ENCODE measurements around the gene REEP3. TPM values are rescaled to one million over a fixed set of nuclear protein-coding genes. Genes with fewer than 3 reads are reported as not detected.

Gene REEP3
- total RNA-seq, 2 donors from 2014 or later: 30.7 to 33.0 TPM

- DNase-seq: peak; percentile 69
- H3K27ac ChIP-seq (ENCODE audit: low read depth, low read length): peak overlapping the region; percentile 99
- peaks cover 11% of the 10 kb centered on the region for H3K4me1 ChIP-seq (ENCODE audit: control insufficient read depth, insufficient read depth, low read length)
- Mint-ChIP-seq H3K9me3 (no peaks in the 10 kb centered on the region), H3K36me3 (ENCODE audit: low read depth) (no peaks in the 10 kb centered on the region), H3K4me1 (peaks cover 23% of the 10 kb centered on the region), H3K4me3 (peak overlapping the region; percentile 75), H3K27me3 (ENCODE audit: insufficient read depth) (no peaks in the 10 kb centered on the region), H3K27ac (peak overlapping the region; percentile 98)
- peak overlapping the region; percentile 88 for H3K4me3 ChIP-seq (ENCODE audit: low read length)
- H3K9me3 ChIP-seq (ENCODE audit: control insufficient read depth, low read length): no peaks in the 10 kb centered on the region
- WGBS, 2 experiments (ENCODE audit: insufficient coverage in 1 of 2, insufficient read length in 1 of 2): 43 to 51% methylated on average over 9 to 13 of the region's 16 CpGs
- no peaks in the 10 kb centered on the region for H3K36me3 ChIP-seq (ENCODE audit: control insufficient read depth, insufficient read depth, low read length)
- H3K9ac ChIP-seq (ENCODE audit: extremely low read depth, low read length, poor library complexity, severe bottlenecking): peak overlapping the region; percentile 93
- H3K27me3 ChIP-seq (ENCODE audit: control insufficient read depth, insufficient read depth, low read length, poor library complexity, severe bottlenecking): no peaks in the 10 kb centered on the region
- no peak for TF ChIP-seq CTCF (conservative IDR thresholded peaks at IDR 0.05)
These were observed 107.5 kb downstream of the REEP3 start for GRCh38 chr10:63628526-63629362.

- H3K27ac ChIP-seq (ENCODE audit: low read depth, low read length): peak overlapping the region; percentile 99
- WGBS, 2 experiments (ENCODE audit: insufficient coverage in 1 of 2, insufficient read length in 1 of 2): 2% methylated on average over 15 to 24 of the region's 24 CpGs
- H3K9ac ChIP-seq (ENCODE audit: extremely low read depth, low read length, poor library complexity, severe bottlenecking): peak overlapping the region; percentile 93
- Mint-ChIP-seq H3K4me3 (peak overlapping the region; percentile 75), H3K36me3 (ENCODE audit: low read depth) (no peaks in the 10 kb centered on the region), H3K4me1 (peaks cover 25% of the 10 kb centered on the region), H3K27me3 (ENCODE audit: insufficient read depth) (no peaks in the 10 kb centered on the region), H3K27ac (peak overlapping the region; percentile 98), H3K9me3 (no peaks in the 10 kb centered on the region)
- DNase-seq: peak; percentile 97
- H3K4me3 ChIP-seq (ENCODE audit: low read length): peak overlapping the region; percentile 88
- H3K27me3 ChIP-seq (ENCODE audit: control insufficient read depth, insufficient read depth, low read length, poor library complexity, severe bottlenecking): no peaks in the 10 kb centered on the region
- TF ChIP-seq CTCF (conservative IDR thresholded peaks at IDR 0.05): peak; percentile 96
- H3K36me3 ChIP-seq (ENCODE audit: control insufficient read depth, insufficient read depth, low read length): no peaks in the 10 kb centered on the region
- peaks cover 11% of the 10 kb centered on the region for H3K4me1 ChIP-seq (ENCODE audit: control insufficient read depth, insufficient read depth, low read length)
- H3K9me3 ChIP-seq (ENCODE audit: control insufficient read depth, low read length): no peaks in the 10 kb centered on the region
These were observed 108.3 kb downstream of the REEP3 start for GRCh38 chr10:63629363-63630084.

- DNase-seq: peak; percentile 96
- Histone ChIP-seq H3K9me3 (ENCODE audit: control insufficient read depth, low read length) (no peaks in the 10 kb centered on the region), H3K27me3 (ENCODE audit: control insufficient read depth, insufficient read depth, low read length, poor library complexity, severe bottlenecking) (no peaks in the 10 kb centered on the region), H3K4me3 (ENCODE audit: low read length) (peak overlapping the region; percentile 88), H3K4me1 (ENCODE audit: control insufficient read depth, insufficient read depth, low read length) (peaks cover 11% of the 10 kb centered on the region), H3K27ac (ENCODE audit: low read depth, low read length) (peak overlapping the region; percentile 99), H3K9ac (ENCODE audit: extremely low read depth, low read length, poor library complexity, severe bottlenecking) (peak overlapping the region; percentile 93), H3K36me3 (ENCODE audit: control insufficient read depth, insufficient read depth, low read length) (no peaks in the 10 kb centered on the region)
- Mint-ChIP-seq H3K27ac (peak overlapping the region; percentile 98), H3K4me1 (peaks cover 31% of the 10 kb centered on the region), H3K27me3 (ENCODE audit: insufficient read depth) (no peaks in the 10 kb centered on the region), H3K9me3 (no peaks in the 10 kb centered on the region), H3K36me3 (ENCODE audit: low read depth) (no peaks in the 10 kb centered on the region), H3K4me3 (peak overlapping the region; percentile 75)
- WGBS, 2 experiments (ENCODE audit: insufficient coverage in 1 of 2, insufficient read length in 1 of 2): 0% methylated on average over 13 to 70 of the region's 70 CpGs
- no peak for TF ChIP-seq CTCF (conservative IDR thresholded peaks at IDR 0.05)
These were observed 109.1 kb downstream of the REEP3 start for GRCh38 chr10:63630085-63630930.
